M059J (cell line): ENCODE measurements around the gene HLCS. TPM values are rescaled to one million over a fixed set of nuclear protein-coding genes. Genes with fewer than 3 reads are reported as not detected.

ENCODE experiments used
- DNase-seq: peaks from one replicate; pipeline ENCODE4 v3.0.0-alpha.2; 2012; ENCODE audit warnings: low read depth
- total RNA-seq: library from RNA; depleted of rRNA; stranded (reverse); fragments of >200 nt; shearing (Covaris generic); gene quantifications from 2 replicates; pipeline ENCODE4 v1.2.3, GENCODE V29; 2014; rRNA removed

Gene HLCS
- total RNA-seq, 1 experiment from 2014 or later = 22.9 TPM

GRCh38 chr21:36704958-36705678, 261.4 kb downstream of the HLCS start:
- DNase-seq = no peak

- DNase-seq = no peak
These were observed 262.1 kb downstream of the HLCS start for GRCh38 chr21:36704281-36704957.

- no peak for DNase-seq
These were observed 262.7 kb downstream of the HLCS start for GRCh38 chr21:36703626-36704280.

DNA sequence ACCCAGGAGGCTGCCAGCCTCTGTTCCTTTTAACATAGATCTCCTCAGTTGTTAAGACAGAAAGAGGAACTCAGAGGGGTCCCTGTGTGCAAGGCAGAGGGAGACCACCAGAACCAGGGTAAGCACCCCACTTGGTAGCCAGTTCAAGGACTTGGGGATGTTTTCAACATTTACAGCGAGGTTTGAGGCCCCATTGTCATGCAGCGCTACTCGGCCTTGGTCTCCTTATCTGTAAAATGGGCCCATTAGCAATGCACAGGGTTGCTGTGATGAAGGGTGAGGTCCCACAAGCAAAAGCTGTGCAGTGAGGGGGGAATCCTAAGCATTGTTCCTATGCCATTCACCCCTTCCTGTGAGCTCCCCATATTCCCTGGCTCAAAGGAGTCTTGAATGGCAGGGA, 263.3 kb downstream of the HLCS start:
- no peak for DNase-seq

DNA sequence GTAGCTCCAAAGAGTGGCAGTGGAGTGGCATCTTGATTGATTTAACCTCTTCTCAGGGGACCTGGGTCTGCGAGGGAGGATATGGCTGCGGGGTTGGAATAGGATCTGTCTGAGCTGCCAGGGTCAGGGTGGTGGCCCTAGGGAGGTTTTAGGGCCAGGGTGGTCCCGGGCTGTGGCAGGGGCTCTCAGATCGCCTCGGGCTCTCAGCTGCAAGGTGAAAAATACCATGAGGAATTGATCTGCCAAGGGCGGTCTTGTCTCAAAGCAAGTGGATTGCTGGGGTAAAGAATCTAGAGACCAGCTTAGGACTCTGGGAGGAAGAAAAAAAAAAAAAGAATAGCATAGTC, 263.9 kb downstream of the HLCS start:
- no peak for DNase-seq

- DNase-seq = peak; percentile 68
These were observed 264.5 kb downstream of the HLCS start for GRCh38 chr21:36701756-36702621.

DNA sequence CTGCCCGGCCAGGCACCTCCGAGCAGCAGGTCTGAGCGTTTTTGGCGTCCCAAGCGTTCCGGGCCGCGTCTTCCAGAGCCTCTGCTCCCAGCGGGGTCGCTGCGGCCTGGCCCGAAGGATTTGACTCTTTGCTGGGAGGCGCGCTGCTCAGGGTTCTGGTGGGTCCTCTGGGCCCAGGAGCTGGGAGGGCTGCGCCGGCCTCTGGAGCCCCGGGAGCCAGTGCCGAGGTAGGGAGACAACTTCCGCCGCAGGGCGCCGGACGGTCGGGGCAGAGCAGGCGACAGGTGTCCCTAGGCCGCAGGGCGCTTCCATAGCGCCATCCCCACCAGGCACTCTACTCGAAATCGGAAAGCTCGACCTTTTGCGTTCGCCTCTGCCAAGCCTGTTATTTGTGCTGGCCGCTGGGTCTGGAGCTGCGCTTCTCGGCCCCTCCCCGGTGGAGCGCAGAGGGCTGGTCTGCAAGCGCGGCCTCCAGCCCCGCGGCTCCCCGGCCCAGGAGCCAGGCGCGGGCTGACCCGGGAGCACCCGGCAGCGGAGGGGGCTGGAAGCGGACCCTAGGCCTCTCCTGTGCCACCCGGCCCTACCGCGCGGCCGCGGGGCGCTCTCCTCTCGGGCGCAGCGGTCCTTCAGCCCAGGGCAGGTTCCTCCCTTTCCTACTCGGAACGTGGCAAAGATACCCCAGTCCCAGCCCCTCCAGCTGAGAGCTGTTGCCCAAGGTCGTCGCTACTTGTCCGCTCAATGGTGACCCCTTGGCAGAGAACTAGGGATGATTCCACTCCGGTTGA, 265.3 kb downstream of the HLCS start:
- no peak for DNase-seq

Other genes starting within 250 kb of the HLCS start
- 0.62 and 0.64 TPM in 2 replicates for gene RIPPLY3, start 40.0 kb upstream of the HLCS start, total RNA-seq
- 46.5 and 67.0 TPM in 2 replicates for gene PIGP, start 106.4 kb upstream of the HLCS start, total RNA-seq
- gene TTC3, start 106.6 kb upstream of the HLCS start, total RNA-seq = 86.1 and 95.6 TPM in 2 replicates